Measurements from ENCODE around the gene EHF.
"Not testable (repeated sequence)": the region's sequence is repeated elsewhere in the genome, so short reads cannot be mapped to it uniquely, and the experiment has no call there.

Gene EHF

DNA sequence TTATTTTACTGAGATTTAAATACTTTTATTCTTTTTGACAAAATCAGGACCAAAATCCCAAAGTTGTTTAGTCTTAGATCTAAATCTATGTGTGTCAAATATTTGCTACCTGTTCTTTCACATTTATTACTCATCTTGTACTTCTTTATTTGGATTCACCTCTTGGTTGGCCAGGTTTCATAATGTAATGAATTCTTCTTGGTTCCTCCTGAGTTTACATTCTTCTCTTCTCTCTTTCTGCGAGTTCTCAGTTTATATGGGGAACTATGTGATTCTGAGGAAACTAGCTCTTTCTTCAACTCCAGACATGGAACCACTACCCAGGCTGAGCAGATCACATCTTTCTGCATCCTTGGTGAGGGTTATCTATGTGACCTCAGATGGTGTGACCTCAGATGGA lies 50.2 kb downstream of the EHF start:
- DNase-seq = no peak

DNA sequence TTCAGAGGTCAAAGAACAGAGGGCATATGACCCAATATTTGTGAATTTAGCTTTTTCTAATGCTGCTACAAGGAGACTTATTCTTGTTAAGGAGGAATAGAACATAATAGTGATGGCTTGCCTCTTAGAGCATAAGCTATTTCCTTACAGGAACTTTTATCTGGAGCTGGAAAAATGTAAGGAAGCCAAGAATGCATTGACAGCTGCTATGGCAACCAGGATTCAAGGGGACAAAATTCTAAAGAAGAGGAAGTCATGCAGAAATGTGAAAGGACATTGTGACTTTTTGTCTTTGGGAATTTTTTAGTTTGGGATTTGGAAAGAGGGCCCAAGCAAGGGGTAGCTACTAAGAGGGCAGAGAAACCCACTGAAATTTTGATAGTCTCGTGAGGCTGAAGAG lies 51.1 kb downstream of the EHF start:
- DNase-seq = no peak

DNA sequence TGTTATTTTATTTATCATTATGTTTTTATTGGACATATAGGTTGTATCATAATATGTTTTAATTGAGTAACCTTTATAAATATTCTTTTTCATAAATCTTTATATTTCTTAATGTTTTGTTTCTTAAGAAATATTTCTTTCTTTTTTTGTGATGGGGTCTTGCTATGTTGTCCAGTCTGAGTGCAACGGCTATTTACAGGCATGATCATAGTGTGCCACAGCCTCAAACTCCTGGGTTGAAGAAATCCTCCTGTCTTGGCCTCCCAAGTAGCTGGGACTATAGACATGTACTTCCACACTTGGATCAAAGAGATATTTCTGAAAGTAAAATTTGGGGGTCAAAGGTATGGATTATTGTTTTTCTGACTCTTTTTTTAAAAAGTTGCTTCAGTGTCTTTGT lies 53.1 kb downstream of the EHF start:
- no peak for DNase-seq

DNA sequence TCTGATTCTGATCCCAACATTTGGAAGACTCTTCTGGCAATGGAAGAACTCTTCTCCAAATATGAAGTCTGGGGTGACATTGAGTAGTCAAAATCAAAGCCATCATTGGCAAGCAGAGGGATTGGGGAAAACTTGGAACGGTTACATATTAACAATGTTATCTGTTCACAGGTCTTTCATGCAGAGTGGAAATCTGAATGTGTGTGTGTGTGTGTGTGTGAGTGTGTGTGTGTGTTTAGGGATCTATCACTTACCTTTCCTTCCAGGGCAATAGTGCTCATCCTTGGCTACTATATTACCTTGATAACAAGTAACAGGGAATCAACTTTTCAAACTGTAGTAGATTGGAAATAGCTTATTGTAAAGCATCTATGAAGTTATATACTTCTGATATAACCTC lies 55.3 kb downstream of the EHF start:
- DNase-seq = no peak

- no peak for DNase-seq
These were observed 58.8 kb downstream of the EHF start for GRCh38 chr11:34679681-34680080.

DNA sequence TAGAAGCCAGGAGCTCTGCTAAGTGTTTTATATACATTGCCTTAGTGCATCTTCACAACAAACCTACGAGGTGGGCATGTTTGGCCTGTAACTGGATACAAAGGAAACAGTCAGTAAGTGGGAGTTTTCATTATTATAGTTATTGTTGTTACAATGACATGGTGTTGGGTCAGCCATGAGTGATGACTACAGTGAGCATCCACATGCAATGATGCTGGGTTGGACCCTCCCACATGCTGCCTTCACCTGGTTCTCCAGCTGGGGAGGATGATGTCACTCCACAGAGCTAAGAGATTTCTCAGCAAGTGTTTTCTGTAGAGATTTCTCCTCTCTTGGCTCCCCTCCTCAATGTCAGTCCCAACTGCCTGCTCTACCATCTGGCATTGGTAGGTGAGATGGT lies 59.3 kb downstream of the EHF start:
- no peak for DNase-seq

- DNase-seq = no peak
These were observed 60.2 kb downstream of the EHF start for GRCh38 chr11:34680918-34681586.

DNA sequence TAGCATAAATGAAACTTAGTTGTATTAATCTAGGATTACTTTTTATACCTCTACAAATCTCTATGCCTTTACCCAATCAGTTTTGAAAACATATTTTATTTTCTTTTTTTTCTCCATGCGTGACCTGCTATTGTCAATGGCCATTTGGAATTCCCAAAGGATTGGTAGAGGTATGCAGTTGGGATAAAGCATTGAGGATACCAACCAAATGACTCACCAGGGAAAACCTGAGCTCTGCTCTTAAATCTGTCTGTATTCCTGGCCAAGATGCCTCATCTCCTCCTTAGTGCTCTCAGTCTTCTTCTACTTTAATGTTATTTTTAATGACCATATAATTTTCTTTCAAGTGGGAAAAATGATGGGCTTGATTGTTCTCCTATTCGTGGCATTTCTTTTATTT lies 61.9 kb downstream of the EHF start:
- DNase-seq = no peak

DNA sequence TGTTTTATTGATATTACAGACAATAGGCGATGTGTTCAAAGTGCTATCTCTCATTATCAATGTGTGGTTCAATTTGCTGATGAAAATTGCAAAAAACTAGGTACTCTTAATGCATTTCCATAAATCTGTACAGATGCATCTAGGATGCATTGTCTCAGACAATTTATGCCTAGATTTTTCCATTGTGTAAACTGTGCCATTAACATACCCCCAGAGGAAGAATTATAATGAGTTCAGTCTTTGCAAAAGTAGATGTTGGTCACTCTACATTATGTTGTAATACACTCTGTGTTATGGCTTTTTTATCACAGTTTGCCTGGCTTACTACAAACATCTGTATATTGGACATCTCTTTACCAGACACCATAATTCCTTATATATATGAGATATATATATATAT lies 62.5 kb downstream of the EHF start:
- no peak for DNase-seq

DNA sequence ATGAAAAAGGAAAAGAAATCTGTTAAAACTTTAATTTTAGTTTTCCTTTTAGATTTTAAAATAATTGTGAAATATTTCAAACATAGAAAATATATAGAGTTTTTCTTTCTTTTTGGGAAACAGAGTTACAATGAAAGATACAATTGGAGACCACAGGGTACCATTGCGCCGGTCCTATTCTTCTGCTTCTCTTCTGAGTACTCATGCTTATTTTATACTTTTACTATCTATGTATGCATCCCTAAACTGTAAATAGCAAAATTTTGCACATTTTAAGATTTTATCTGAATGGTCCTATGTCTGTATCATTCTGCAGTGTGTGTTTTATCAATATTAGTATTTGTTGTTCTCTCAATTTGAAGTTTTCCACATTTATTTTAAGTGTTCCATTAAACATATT lies 65.0 kb downstream of the EHF start:
- no peak for DNase-seq

GRCh38 chr11:34692299-34692698 lies 71.4 kb downstream of the EHF start:
- DNase-seq = not testable (repeated sequence)

DNA sequence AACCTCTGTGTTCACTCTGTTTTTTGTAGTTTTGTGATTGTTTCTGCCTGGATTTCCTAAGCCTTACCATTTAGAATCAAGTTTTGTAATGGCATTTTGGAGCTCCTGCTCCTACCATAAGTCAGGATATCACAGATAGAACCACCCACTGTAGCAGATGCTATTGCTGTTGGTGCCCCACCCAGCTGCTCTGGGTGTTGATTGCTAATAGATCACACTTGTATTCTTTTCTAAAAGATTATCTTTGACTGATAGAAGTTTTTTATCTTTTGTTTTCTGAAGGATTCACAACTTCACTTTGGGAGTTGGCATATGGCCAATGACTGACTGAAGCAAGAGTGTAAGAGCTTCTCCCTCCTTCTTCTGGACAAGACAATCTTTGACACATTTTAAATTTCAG lies 76.0 kb downstream of the EHF start:
- no peak for DNase-seq

DNA sequence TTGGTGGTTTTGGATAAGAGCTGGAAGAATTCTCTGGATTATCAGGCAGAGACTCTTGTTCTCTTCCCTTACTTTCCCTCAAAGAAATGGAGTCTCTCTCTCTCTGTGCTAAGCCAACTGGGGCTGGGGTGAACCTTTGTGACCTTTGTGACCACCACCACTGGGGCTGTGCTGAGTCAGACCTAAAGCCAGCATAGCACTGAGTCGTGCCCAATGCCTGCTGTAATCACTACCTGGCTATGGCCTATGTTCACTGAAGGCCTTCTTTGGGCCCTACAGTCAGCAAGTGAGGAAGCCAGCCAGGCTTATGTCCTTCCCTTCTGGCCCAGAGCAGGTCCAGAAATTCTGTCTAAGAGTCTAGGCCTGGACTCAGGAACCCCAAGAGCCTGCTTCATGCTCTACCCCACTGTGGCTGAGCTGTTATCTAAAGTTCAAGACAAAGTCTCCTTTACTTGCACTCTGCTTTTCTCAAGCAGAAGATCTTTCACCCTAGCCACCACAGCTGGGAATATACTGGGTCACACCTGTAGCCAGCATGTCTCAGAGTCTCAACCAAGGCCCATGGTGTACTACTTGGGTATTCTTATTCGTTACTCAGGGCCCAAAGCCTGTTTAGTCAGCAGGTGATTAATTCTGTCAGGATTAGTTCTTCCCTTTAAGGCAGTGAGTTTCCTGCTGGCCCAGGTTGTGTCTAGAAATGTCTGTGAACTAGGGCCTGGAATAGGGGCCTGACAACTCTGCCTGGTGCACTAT lies 86.0 kb downstream of the EHF start:
- no peak for DNase-seq

DNA sequence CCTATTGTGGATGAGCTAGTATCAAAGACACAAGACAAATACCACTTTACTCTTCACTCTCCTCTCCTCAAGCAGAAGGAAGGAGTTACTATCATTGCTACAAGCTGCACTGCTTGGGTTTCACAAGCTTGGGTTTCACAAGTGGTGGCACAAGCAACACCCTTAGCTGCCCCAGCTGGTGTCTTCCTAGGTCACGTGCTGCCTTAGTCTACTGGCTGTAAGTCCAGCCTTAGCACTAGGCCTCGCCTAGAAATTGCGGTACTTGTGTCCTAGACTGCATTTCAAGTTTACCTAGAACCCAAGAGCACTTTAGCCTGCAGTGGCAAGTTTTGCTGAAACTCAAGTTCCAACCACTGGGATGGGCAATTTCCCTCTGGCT lies 86.6 kb downstream of the EHF start:
- no peak for DNase-seq

Measured in activated effector memory CD4-positive, alpha-beta T cell treated with Interleukin-2 at 50 U/mL for 16 hours (primary cell).